ENCODE measurements around the gene AKAP7.
"Not testable (repeated sequence)": the region's sequence is repeated elsewhere in the genome, so short reads cannot be mapped to it uniquely, and the experiment has no call there.

DNA sequence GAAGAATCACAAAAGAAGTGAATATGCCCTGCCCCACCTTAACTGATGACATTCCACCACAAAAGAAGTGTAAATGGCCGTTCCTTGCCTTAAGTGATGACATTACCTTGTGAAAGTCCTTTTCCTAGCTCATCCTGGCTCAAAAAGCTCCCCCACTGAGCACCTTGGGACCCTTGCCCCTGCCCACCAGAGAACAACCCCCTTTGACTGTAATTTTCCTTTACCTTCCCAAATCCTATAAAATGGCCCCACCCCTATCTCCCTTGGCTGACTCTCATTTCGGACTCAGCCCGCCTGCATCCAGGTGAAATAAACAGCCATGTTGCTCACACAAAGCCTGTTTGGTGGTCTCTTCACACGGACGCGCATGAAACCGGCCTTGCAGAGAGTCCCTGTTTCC, 165.6 kb downstream of the AKAP7 start:
- TF ChIP-seq SUZ12 (IDR thresholded peaks at IDR 0.05; ENCODE audit: extremely low read depth, insufficient read depth, insufficient read length); YY1 (IDR thresholded peaks at IDR 0.05; ENCODE audit: insufficient read depth, insufficient read length): not testable (repeated sequence)
